ENCODE data around the gene ZNF330. TPM values are rescaled to one million over a fixed set of nuclear protein-coding genes. Genes with fewer than 3 reads are reported as not detected.
A peak's percentile ranks its signal among the peaks of the same experiment; 100 is the strongest.

The ZNF330 gene
- total RNA-seq, 1 donor from 2014 or later: 33.8 TPM

DNA sequence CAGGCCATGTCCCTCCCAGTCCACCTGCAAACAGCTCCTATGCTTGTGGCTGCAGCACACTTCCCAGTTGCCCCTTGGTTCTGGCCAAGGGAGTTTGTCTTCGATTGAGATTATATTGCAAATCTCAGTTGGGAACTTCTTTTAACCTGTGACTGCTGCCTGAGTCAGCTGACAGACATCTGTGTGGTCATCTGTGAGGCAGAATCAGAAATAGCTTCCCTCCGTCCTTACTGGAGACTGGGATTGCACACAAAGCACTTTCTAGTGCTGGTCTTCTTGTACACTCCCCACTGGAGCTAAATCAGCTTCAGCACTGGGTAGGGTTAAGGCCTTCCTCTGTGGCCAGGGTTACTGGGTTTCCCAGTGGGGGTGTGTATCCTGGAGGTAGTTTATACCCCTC, 34.3 kb downstream of the ZNF330 start:
- H3K9me3 Mint-ChIP-seq: no peaks in the 10 kb centered on the region
- H3K36me3 Mint-ChIP-seq (ENCODE audit: low read depth): no peaks in the 10 kb centered on the region
- no peak for DNase-seq (ENCODE audit: low read depth, low spot score)
- no peaks in the 10 kb centered on the region for H3K4me1 Mint-ChIP-seq
- H3K27ac Mint-ChIP-seq (ENCODE audit: unreplicated experiment): no peak overlapping the region
- H3K4me3 Mint-ChIP-seq: no peak overlapping the region
- TF ChIP-seq, protein P1, sequence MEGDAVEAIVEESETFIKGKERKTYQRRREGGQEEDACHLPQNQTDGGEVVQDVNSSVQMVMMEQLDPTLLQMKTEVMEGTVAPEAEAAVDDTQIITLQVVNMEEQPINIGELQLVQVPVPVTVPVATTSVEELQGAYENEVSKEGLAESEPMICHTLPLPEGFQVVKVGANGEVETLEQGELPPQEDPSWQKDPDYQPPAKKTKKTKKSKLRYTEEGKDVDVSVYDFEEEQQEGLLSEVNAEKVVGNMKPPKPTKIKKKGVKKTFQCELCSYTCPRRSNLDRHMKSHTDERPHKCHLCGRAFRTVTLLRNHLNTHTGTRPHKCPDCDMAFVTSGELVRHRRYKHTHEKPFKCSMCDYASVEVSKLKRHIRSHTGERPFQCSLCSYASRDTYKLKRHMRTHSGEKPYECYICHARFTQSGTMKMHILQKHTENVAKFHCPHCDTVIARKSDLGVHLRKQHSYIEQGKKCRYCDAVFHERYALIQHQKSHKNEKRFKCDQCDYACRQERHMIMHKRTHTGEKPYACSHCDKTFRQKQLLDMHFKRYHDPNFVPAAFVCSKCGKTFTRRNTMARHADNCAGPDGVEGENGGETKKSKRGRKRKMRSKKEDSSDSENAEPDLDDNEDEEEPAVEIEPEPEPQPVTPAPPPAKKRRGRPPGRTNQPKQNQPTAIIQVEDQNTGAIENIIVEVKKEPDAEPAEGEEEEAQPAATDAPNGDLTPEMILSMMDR (conservative IDR thresholded peaks at IDR 0.05): no peak
- H3K27me3 Mint-ChIP-seq (ENCODE audit: low read depth): no peaks in the 10 kb centered on the region

DNA sequence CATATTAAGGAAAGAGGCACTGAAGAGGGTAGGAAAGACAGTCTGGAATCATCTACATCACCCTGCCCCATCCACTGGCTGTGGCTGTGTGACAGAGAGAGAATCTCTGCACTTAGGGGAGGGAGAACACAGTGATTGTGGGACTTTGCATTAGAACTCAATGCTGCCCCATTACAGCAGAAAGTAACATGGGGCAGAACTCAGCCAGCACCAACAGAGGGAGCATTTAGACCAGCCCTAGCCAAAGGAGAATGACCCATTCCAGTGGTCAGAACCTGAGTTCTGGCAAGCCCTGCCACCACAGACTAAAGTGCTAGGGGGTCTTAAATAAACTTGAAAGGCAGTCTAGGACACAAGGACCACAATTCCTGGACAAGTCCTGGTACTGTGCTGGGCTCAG, 37.9 kb downstream of the ZNF330 start:
- Mint-ChIP-seq H3K4me3 (no peak overlapping the region), H3K27ac (ENCODE audit: unreplicated experiment) (no peak overlapping the region), H3K36me3 (ENCODE audit: low read depth) (no peaks in the 10 kb centered on the region), H3K4me1 (no peaks in the 10 kb centered on the region), H3K27me3 (ENCODE audit: low read depth) (no peaks in the 10 kb centered on the region), H3K9me3 (no peaks in the 10 kb centered on the region)
- no peak for DNase-seq (ENCODE audit: low read depth, low spot score)
- TF ChIP-seq, protein P1 (conservative IDR thresholded peaks at IDR 0.05): no peak

- Mint-ChIP-seq H3K36me3 (ENCODE audit: low read depth) (no peaks in the 10 kb centered on the region), H3K4me1 (peaks cover 3% of the 10 kb centered on the region), H3K9me3 (no peaks in the 10 kb centered on the region), H3K27ac (ENCODE audit: unreplicated experiment) (no peak overlapping the region), H3K27me3 (ENCODE audit: low read depth) (no peaks in the 10 kb centered on the region), H3K4me3 (no peak overlapping the region)
- TF ChIP-seq, protein P1 (conservative IDR thresholded peaks at IDR 0.05): no peak
- no peak for DNase-seq (ENCODE audit: low read depth, low spot score)
These were observed 55.1 kb downstream of the ZNF330 start for GRCh38 chr4:141275834-141276233.

- H3K4me1 Mint-ChIP-seq: no peaks in the 10 kb centered on the region
- H3K36me3 Mint-ChIP-seq (ENCODE audit: low read depth): no peaks in the 10 kb centered on the region
- DNase-seq (ENCODE audit: low read depth, low spot score): no peak
- TF ChIP-seq, protein P1 (conservative IDR thresholded peaks at IDR 0.05): no peak
- H3K27me3 Mint-ChIP-seq (ENCODE audit: low read depth): no peaks in the 10 kb centered on the region
- H3K27ac Mint-ChIP-seq (ENCODE audit: unreplicated experiment): peak overlapping the region; percentile 12
- H3K4me3 Mint-ChIP-seq: no peak overlapping the region
- H3K9me3 Mint-ChIP-seq: no peaks in the 10 kb centered on the region
These were observed 62.5 kb downstream of the ZNF330 start for GRCh38 chr4:141283152-141283551.

- Mint-ChIP-seq H3K27me3 (ENCODE audit: low read depth) (no peaks in the 10 kb centered on the region), H3K36me3 (ENCODE audit: low read depth) (no peaks in the 10 kb centered on the region), H3K27ac (ENCODE audit: unreplicated experiment) (no peak overlapping the region), H3K4me1 (no peaks in the 10 kb centered on the region), H3K9me3 (no peaks in the 10 kb centered on the region), H3K4me3 (no peak overlapping the region)
- TF ChIP-seq, protein P1 (conservative IDR thresholded peaks at IDR 0.05): no peak
- DNase-seq (ENCODE audit: low read depth, low spot score): no peak
These were observed 62.9 kb downstream of the ZNF330 start for GRCh38 chr4:141283563-141283962.

Other genes starting within 250 kb of the ZNF330 start
- gene RNF150, start 87.4 kb upstream of the ZNF330 start, total RNA-seq: 21.0 and 23.3 TPM in 2 replicates

Measured in neural crest cell (in vitro differentiated cells).